ENCODE data around the gene SYCE1. TPM values are rescaled to one million over a fixed set of nuclear protein-coding genes. Genes with fewer than 3 reads are reported as not detected.
"Not testable (repeated sequence)": the region's sequence is repeated elsewhere in the genome, so short reads cannot be mapped to it uniquely, and the experiment has no call there.

Gene SYCE1
- total RNA-seq, 2 donors from 2014 or later: not detected

DNA sequence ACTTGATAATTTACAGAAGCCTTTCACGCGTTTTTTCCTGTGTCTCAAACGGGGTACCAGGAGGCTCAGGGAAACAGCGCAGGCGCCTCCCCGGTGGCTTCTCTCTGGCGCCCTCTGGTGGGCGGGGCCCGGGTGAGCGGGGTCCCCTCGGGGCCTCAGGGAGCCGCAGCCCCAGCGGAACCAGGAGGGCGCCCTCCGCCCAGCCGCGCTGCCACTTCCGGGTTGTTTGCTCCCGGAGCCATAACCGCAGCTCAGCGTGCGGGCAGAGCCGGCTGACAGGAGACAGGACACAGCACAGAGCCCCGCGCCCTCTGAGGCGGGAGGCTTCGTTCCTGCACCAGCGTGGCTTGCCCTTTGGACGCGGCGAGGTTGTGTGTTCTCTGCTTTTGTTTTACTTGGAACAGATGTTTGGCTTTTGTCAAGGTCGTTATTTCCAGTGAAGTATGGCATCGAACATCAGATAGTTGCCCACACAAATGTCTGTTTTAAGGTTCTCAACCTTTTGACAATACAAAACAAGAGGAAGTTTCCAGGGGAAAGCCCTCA lies 45.1 kb downstream of the SYCE1 start:
- H3K9me3 Mint-ChIP-seq: peaks cover 81% of the 10 kb centered on the region
- Histone ChIP-seq H3K27ac (ENCODE audit: low read depth, low read length) (no peak overlapping the region), H3K4me3 (ENCODE audit: low read length) (no peak overlapping the region), H3K9me3 (ENCODE audit: control insufficient read depth, low read length) (peaks cover 78% of the 10 kb centered on the region), H3K27me3 (ENCODE audit: control insufficient read depth, insufficient read depth, low read length, poor library complexity, severe bottlenecking) (no peaks in the 10 kb centered on the region), H3K9ac (ENCODE audit: extremely low read depth, low read length, poor library complexity, severe bottlenecking) (no peak overlapping the region), H3K4me1 (ENCODE audit: control insufficient read depth, insufficient read depth, low read length) (no peaks in the 10 kb centered on the region), H3K36me3 (ENCODE audit: control insufficient read depth, insufficient read depth, low read length) (no peaks in the 10 kb centered on the region)
- peak; percentile 61 for TF ChIP-seq CTCF (conservative IDR thresholded peaks at IDR 0.05)
- H3K27me3 Mint-ChIP-seq (ENCODE audit: insufficient read depth): no peaks in the 10 kb centered on the region
- 71 to 80% methylated on average over 14 to 33 of the region's 33 CpGs for WGBS, 2 experiments (ENCODE audit: insufficient coverage in 1 of 2, insufficient read length in 1 of 2)
- no peak overlapping the region for H3K4me3 Mint-ChIP-seq
- no peak overlapping the region for H3K27ac Mint-ChIP-seq
- no peaks in the 10 kb centered on the region for H3K4me1 Mint-ChIP-seq
- peak; percentile 82 for DNase-seq
- H3K36me3 Mint-ChIP-seq (ENCODE audit: low read depth): no peaks in the 10 kb centered on the region

GRCh38 chr10:133518517-133518916 lies 46.9 kb downstream of the SYCE1 start:
- peaks cover 81% of the 10 kb centered on the region for H3K9me3 Mint-ChIP-seq
- not testable (repeated sequence) for H3K27ac Mint-ChIP-seq

GRCh38 chr10:133516057-133516456 lies 49.3 kb downstream of the SYCE1 start:
- DNase-seq: no peak
- H3K27ac ChIP-seq (ENCODE audit: low read depth, low read length): no peak overlapping the region
- no peaks in the 10 kb centered on the region for H3K27me3 ChIP-seq (ENCODE audit: control insufficient read depth, insufficient read depth, low read length, poor library complexity, severe bottlenecking)
- H3K4me1 ChIP-seq (ENCODE audit: control insufficient read depth, insufficient read depth, low read length): no peaks in the 10 kb centered on the region
- no peak overlapping the region for H3K4me3 ChIP-seq (ENCODE audit: low read length)
- Mint-ChIP-seq H3K9me3 (peaks cover 80% of the 10 kb centered on the region), H3K27ac (no peak overlapping the region), H3K4me3 (no peak overlapping the region), H3K4me1 (no peaks in the 10 kb centered on the region), H3K36me3 (ENCODE audit: low read depth) (no peaks in the 10 kb centered on the region), H3K27me3 (ENCODE audit: insufficient read depth) (no peaks in the 10 kb centered on the region)
- peaks cover 87% of the 10 kb centered on the region for H3K9me3 ChIP-seq (ENCODE audit: control insufficient read depth, low read length)
- no peak for TF ChIP-seq CTCF (conservative IDR thresholded peaks at IDR 0.05)
- H3K36me3 ChIP-seq (ENCODE audit: control insufficient read depth, insufficient read depth, low read length): no peaks in the 10 kb centered on the region
- H3K9ac ChIP-seq (ENCODE audit: extremely low read depth, low read length, poor library complexity, severe bottlenecking): no peak overlapping the region
- WGBS, 2 experiments (ENCODE audit: insufficient coverage in 1 of 2, insufficient read length in 1 of 2): 57 to 61% methylated on average over 4 of the region's 4 CpGs

More at GRCh38 chr10:133518517-133518916, 46.9 kb downstream of the SYCE1 start:
- H3K9ac ChIP-seq (ENCODE audit: extremely low read depth, low read length, poor library complexity, severe bottlenecking); H3K36me3 ChIP-seq (ENCODE audit: control insufficient read depth, insufficient read depth, low read length); H3K4me3 Mint-ChIP-seq; H3K4me1 Mint-ChIP-seq; H3K4me3 ChIP-seq (ENCODE audit: low read length); H3K27me3 Mint-ChIP-seq (ENCODE audit: insufficient read depth); H3K36me3 Mint-ChIP-seq (ENCODE audit: low read depth); H3K27me3 ChIP-seq (ENCODE audit: control insufficient read depth, insufficient read depth, low read length, poor library complexity, severe bottlenecking); H3K4me1 ChIP-seq (ENCODE audit: control insufficient read depth, insufficient read depth, low read length); H3K27ac ChIP-seq (ENCODE audit: low read depth, low read length); DNase-seq: not testable (repeated sequence)
- peaks cover 78% of the 10 kb centered on the region for H3K9me3 ChIP-seq (ENCODE audit: control insufficient read depth, low read length)
- WGBS, 2 experiments (ENCODE audit: insufficient coverage in 1 of 2, insufficient read length in 1 of 2): 73 to 79% methylated on average over 3 to 5 of the region's 5 CpGs

- Histone ChIP-seq H3K4me1 (ENCODE audit: control insufficient read depth, insufficient read depth, low read length) (no peaks in the 10 kb centered on the region), H3K4me3 (ENCODE audit: low read length) (no peak overlapping the region), H3K9me3 (ENCODE audit: control insufficient read depth, low read length) (peaks cover 88% of the 10 kb centered on the region), H3K27ac (ENCODE audit: low read depth, low read length) (no peak overlapping the region), H3K27me3 (ENCODE audit: control insufficient read depth, insufficient read depth, low read length, poor library complexity, severe bottlenecking) (no peaks in the 10 kb centered on the region), H3K9ac (ENCODE audit: extremely low read depth, low read length, poor library complexity, severe bottlenecking) (no peak overlapping the region), H3K36me3 (ENCODE audit: control insufficient read depth, insufficient read depth, low read length) (no peaks in the 10 kb centered on the region)
- Mint-ChIP-seq H3K9me3 (peaks cover 81% of the 10 kb centered on the region), H3K4me3 (no peak overlapping the region), H3K27me3 (ENCODE audit: insufficient read depth) (no peaks in the 10 kb centered on the region), H3K4me1 (no peaks in the 10 kb centered on the region), H3K27ac (no peak overlapping the region), H3K36me3 (ENCODE audit: low read depth) (no peaks in the 10 kb centered on the region)
- TF ChIP-seq CTCF (conservative IDR thresholded peaks at IDR 0.05): no peak
- 50 to 57% methylated on average over 1 to 4 of the region's 4 CpGs for WGBS, 2 experiments (ENCODE audit: insufficient coverage in 1 of 2, insufficient read length in 1 of 2)
- DNase-seq: no peak
Observed at GRCh38 chr10:133515471-133515870, 49.9 kb downstream of the SYCE1 start.
